A172 (cell line): ENCODE results near the gene SPIN2A. TPM values are rescaled to one million over a fixed set of nuclear protein-coding genes. Genes with fewer than 3 reads are reported as not detected.
"Not testable (repeated sequence)": the region's sequence is repeated elsewhere in the genome, so short reads cannot be mapped to it uniquely, and the experiment has no call there.

Experiments
- DNase-seq: peaks from one replicate; pipeline ENCODE4 v3.0.0-alpha.2; 2015; ENCODE audit warnings: low spot score
- total RNA-seq: library from RNA; depleted of rRNA; stranded (reverse); fragments of >200 nt; shearing (Covaris generic); gene quantifications from 2 replicates; pipeline ENCODE4 v1.2.3, GENCODE V29; 2014; rRNA removed

SPIN2A gene
- total RNA-seq, result 0.16 and 0.57 TPM in 2 replicates

DNA sequence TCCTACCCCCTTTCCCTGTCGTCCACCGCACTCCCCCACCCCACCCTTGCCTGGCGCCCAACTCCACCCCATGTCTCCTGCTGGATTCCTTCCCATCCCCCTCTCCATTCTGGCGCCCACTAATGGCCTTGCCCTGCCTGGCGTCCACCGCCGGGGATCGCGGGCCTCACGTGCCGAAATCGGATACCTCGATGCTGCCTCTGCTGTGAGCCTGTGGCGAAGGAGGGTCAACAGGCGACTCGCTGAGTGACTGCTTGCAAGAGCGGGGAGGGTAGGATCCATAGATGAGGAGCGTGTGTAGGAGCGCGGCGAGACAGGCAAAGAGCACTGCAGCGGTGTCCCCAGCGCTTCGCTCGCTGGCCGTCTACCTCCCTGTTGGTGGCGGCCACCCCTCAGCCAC lies at the start of gene SPIN2A:
SPIN2A (minus strand) TSS at position 325 of the 400 bp plus-strand sequence. CDS start 800 bp downstream, outside the sequence.
- not testable (repeated sequence) for DNase-seq

DNA sequence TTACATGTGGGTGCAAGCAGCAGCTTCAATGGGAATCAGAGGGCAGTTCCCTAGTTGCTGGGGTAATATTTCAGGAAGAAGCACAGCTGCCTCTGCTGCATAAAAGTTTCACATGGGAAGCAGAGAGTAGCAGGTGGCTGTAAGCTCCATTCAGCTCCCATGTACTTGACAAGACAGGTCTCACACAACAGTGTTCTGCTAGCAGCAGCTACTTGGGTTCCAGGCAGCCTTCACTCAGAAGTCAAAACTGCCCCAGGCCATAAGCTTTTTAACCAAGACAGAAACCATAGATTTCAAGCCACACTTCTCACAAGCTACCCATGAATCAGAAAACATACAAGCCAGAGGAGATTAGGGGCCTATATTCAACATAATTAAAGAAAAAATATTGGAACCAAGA lies 41.4 kb upstream of the SPIN2A start:
- no peak for DNase-seq

DNA sequence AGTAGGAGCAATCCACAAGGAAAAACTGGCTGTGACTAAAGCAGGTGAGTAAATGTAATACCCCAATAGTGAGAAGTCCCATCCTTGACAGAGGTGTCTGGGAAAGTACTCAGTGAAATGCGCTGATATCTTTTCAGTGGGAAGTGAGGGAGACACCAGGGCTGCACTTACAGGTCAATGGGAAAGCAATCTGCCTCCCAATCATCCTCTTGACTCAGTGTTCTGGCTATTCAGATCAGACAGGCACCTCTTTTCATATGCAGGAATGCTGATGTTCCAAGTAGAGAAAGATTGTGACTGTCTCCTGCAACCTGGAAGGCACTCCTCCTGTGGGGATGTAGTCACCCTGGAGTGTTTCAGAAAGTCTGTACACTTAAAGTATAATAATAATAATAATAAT lies 39.9 kb upstream of the SPIN2A start:
- no peak for DNase-seq

DNA sequence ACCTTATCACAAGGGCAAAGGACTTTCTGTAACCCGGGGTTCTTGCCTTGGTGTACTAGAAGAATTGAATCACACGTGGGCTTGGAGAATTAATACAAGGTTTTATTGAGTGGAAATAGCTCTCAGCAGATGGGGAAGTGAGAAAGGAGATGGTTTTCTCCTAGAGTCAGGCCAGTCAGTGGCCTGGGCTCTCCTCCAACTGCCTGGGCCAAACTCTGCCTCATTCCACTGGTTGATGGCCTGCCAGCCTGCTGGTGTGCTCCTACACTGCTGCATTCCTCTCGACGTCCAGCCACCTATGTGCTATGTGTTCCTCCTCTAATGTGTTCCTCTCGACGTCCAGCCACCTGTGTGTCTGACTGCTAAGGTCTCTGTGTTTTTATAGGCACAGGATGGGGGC lies 35.3 kb upstream of the SPIN2A start:
- no peak for DNase-seq

DNA sequence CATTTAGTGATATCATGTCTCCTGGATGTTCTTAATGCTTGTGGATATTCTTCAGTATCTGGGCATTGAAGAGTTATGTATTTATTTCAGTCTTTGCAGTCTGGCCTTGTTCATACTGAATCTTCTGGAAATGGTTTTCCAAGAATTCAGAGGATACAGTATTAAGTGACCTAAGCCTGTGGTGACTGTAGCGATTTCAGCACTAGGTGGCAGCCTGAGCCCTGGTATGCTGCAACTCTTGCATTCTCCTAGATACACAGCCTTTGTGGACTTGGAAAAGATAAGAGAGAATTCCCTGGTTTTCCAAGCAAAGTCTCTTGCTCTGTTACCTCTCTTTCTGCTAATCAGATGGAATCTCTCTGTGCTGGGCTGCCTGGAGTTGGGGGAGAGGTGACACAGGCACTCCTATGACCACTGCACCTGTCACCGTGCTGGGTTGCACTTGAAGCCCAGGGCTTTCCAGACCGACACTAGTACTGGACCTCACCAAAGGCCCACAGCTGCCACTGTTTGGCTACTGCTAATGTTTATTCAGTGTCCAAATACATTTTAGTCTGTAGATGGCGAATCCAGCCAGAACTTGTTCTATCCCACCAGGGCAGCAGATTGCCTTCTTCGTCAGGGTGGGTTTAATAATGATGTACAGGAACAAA lies 19.3 kb upstream of the SPIN2A start:
- peak; percentile 12 for DNase-seq

DNA sequence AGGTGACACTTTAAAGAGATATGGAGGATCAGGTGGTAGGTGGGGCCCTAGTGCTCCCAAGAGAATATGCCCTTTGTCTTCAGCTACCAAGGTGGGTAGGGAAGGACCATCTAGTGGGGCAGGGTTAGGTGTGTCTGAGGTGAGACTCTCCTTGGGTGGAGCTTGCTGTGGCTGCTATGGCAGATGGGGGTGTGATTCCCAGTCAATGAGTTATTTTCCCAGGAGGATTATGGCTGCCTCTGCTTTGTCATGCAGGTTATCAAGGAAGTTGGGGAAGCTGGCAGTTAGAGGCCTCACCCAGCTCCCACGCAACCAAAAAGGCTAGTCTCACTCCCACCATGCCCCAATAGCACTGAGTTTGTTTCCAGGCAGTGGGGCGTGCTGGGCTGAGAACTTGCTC lies 18.0 kb upstream of the SPIN2A start:
- DNase-seq, result no peak

DNA sequence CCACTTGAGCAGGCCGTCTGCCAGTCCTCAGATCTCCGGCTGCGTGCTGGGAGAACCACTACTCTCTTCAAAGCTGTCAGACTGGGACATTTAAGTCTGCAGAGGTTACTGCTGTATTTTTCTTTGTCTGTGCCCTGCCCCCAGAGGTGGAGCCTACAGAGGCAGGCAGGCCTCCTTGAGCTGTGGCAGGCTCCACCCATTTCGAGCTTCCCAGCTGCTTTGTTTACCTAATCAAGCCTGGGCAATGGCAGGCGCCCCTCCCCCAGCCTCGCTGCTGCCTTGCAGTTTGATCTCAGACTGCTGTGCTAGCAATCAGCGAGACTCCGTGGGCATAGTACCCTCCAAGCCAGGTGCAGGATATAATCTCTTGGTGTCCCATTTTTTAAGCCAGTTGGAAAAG lies 15.0 kb upstream of the SPIN2A start:
- not testable (repeated sequence) for DNase-seq

DNA sequence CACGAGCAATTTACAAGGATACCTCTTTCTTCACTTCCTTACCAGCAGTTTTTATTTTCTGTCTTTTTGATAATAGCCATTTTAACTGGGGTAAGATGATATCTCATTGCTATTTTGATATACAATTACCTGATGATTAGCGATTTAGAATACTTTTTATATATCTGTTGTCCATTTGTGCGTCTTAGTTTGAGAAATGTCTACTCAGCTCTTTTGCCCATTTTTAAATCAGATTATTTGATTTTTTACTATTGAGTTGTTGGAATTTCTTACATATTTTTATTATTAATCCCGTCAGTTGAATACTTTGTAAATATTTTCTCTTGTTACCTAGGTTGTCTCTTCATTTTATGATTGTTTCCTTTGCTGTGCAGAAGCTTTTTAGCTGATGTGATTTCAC lies 1.5 kb upstream of the SPIN2A start:
- no peak for DNase-seq

DNA sequence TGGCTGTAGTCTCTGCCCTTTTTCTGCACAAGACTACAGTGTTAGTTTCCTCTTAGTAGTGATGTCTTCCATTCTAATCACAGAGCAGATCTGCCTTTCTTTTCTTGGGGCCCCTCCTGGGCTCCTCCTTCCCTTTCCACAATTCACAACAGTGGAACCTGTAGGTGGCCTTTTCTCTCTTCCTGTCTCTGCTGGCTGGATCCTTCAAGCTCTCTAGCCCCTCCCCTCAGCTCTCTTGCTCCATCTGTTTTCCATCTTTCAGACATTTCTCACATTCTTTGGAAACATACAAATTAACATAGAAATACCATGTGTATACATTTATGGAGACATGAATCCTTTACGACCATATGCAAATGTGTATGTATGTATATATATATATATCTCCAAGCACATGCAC lies 304 bp upstream of the SPIN2A start:
- DNase-seq, result no peak

DNA sequence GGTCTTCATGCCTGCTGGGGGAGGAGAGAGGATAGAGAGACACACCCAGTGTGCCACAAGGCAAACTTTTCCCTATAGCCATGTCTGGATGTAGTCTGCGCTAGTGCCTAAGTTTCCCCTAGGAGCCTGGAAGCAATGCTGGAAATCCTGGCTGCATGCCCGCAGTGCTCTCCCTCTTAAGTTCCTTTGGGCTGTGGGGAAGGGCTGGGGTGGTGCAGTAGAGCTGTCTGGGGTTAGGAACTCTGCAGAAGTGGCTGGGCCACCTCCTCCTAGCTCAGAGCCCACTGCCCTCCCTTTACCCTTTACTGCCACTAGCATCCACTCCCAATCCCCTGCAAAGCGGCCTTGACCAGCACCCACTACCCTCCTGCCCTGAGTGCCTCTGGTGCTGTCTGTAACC lies 608 bp downstream of the SPIN2A start:
- DNase-seq, result not testable (repeated sequence)

DNA sequence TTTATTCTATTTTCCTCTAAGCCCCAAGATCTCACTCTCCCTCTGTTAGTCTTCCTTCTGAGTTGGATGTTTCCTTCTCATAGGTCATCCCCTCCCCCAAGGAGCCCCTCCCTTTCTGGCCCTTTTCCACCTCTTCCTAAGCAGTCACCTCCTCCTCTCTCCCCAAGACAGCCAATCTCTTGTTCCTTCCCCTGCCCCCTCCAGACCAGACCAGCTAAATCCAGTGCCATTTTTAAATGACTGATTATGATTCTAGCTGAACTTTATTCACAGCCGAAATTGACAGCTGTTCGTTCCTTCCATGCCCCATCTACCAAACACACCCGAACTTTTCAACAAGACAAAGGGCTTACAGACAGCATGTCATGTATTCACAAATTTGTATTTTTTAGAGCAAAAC lies 1.9 kb downstream of the SPIN2A start:
- DNase-seq, result no peak

DNA sequence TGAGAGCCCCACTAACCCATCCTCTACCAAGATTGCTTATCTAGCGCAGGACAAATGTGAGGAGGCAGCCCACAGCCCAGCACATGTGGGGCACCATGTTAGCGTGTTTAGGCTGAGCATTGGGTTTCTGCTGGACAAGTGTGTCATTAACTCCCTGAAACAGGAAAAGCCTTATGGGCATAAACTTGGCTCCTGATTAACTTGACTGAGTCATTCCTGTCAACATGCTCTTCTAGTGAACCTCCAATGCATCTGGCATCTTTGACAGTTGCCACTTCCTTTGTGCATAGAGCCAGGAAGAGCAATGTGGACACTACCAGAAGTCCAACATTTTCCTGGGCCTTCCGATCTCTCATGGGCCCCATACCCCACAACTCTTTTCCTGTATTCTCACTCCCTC lies 2.5 kb downstream of the SPIN2A start:
- DNase-seq, result no peak

DNA sequence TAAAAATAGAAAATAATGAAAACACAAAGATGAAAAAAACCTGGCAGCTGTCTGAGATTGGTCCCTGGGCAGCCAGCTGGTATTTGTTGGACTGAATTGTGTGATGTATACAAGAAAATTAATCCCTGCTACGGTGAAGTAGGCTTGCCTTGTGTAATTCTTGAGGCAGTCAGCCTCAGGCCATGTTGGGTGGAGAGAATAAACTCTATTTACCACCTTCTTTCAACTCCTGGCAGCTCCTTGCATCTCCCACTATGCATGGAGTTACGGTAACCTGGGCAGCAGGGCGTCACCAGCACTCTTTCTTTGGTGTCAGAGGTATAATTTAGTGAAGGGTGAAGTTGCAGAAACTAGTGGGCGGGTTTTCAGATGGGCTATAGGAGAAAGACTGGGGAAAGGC lies 3.5 kb downstream of the SPIN2A start:
- DNase-seq, result no peak

DNA sequence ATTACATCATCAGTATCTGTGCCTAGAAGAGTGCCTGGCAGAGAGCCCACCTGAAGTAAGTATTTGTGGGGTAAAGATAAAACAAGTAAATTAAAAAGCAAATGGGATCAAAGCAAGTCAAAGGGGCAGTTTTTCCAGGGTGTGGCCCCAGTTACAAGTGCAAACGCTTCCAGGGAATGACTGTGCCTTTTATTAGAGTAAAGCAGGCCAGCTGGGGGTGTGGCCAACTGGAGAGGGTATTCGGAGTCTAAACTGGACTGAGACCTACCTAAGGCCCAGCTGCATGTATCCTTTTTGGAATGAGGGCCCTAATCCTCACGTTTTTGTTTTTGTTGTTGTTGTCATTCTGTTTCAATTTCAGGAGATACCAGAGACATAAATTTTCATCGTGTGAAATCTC lies 3.9 kb downstream of the SPIN2A start:
- not testable (repeated sequence) for DNase-seq

DNA sequence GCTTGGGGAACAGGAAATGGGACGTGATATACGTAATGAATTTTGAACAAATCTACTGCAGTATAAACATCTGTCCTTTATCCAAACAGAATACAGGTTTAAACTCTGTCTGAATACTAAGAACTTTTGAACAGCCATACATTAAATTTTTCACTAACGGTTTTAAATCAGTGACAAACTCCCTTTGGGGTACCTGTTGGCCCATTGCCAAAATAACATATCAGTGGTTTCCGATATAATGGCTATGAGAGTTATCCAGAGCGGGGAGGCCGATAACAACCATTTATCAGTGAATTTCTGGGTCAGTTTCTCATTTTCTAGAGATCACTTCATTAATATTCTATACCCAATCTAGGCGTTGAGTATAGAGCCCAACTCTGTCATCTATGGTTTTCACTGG lies 5.2 kb downstream of the SPIN2A start:
- no peak for DNase-seq

DNA sequence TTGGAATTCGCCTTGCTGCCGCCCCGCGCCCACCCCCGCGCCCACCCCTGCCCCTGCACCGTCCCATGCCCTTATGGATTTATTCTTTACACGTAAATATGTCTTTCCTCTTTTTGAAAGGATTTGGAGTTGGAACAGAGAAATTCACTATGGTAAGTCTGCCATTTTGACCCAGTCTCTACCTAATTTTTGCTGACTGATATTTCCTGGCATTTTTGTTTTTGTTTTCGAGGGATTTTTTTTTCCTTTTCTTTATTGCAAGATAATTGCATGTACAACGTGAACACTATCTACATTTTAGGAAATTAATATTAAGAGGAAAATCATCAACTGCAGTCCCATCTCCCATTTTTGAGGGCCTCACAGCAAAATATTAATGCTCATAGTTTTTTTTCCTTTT lies 15.4 kb downstream of the SPIN2A start:
- DNase-seq, result no peak

DNA sequence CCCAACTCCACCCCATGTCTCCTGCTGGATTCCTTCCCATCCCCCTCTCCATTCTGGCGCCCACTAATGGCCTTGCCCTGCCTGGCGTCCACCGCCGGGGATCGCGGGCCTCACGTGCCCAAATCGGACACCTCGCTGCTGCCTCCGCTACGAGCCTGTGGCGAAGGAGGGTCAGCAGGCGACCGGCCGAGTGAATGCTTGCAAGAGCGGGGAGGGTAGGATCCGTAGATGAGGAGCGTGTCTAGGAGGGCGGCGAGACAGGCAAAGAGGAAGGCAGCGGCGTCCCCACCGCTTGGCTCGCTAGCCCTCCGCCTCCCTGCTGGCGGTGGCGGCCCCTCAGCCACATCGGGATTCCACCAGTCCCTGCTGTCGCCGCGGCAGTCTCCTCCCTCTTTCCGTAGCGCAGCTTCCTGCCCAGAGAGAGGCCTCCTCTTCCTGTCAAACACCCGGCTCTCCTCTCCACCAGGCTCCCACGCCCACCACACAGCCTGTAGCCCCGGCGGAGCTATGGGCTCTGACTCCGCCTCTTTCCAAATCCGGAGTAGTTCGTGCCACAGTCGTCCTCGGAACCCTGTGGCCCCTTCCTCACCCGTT lies 15.9 kb downstream of the SPIN2A start, which contains the start of gene SPIN2B:
SPIN2B (minus strand) TSS at position 387 of the 594 bp plus-strand sequence.
- peak; percentile 84 for DNase-seq

DNA sequence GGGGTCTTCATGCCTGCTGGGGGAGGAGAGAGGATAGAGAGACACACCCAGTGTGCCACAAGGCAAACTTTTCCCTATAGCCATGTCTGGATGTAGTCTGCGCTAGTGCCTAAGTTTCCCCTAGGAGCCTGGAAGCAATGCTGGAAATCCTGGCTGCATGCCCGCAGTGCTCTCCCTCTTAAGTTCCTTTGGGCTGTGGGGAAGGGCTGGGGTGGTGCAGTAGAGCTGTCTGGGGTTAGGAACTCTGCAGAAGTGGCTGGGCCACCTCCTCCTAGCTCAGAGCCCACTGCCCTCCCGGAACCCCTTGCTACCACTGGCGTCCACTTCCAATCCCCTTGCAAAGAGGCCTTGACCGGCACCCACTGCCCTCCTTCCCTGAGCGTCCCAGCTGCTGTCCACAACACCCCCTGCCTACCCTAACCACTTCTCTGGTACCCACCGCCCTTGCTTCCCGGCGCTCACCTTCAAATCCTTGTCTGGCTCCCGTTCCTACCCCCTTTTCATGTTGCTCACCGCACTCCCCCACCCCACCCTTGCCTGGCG lies 16.5 kb downstream of the SPIN2A start:
- DNase-seq, result not testable (repeated sequence)

DNA sequence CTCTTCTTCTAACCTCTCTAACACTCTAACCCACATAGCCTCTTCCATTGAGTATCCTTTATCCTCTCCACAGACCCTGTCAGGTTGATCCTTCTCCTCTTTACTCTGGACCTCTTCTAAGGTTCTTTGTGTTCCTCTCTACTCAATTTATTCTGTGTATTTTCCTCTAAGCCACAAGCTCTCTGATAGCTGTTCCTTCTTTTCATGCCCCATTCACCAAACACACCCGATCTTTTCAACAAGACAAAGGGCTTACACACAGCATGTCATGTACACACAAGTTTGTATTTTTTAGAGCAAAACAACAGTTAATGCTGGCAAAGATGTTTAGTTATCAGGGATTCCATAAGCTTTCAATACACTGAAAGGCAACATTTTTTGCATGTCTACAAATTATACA lies 17.8 kb downstream of the SPIN2A start:
- no peak for DNase-seq

DNA sequence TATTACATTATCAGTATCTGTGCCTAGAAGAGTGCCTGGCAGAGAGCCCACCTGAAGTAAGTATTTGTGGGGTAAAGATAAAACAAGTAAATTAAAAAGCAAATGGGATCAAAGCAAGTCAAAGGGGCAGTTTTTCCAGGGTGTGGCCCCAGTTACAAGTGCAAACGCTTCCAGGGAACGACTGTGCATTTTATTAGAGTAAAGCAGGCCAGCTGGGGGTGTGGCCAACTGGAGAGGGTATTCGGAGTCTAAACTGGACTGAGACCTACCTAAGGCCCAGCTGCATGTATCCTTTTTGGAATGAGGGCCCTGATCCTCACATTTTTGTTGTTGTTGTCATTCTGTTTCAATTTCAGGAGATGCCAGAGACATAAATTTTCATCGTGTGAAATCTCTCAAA lies 19.6 kb downstream of the SPIN2A start:
- not testable (repeated sequence) for DNase-seq

DNA sequence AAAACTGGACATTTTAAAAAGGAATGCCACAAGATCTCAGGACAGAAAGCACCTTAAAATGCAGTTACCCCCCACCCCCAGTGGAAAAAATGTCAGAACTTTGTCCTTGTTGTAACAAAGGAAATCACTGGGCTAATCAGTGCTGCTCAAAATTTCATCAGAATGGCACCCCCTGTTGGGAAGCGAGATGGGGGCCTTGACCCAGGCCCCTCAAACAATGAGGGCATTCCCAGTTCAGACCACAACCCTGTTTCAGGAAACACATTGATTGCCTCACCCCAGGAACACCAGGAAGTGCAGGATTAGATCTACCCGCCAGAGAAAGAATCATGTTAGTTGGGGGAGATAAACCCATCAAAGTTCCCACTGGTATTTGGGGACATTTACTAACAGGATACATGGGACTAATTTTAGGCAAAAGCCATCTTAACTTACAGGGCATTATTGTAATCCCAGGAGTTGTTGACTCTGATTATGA lies 32.2 kb downstream of the SPIN2A start:
- DNase-seq, result no peak

DNA sequence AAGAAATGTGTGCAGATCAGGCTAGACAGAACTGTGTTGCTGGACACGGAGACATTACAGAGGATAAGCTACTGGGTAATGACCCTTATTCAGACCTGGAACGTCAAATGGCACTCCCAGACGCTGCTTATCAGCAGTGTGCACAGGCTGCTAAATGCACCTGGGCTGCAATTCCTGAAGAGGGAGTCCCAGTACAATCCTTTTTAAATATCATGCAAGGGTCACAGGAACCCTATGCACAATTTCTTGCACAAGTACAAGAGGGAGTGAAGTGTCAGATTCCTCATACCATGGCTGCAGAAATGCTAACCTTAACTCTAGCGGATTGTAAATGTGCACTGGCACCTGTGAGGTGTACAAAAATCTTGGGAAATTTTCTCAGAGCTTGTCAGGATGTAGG lies 32.8 kb downstream of the SPIN2A start:
- DNase-seq, result no peak

DNA sequence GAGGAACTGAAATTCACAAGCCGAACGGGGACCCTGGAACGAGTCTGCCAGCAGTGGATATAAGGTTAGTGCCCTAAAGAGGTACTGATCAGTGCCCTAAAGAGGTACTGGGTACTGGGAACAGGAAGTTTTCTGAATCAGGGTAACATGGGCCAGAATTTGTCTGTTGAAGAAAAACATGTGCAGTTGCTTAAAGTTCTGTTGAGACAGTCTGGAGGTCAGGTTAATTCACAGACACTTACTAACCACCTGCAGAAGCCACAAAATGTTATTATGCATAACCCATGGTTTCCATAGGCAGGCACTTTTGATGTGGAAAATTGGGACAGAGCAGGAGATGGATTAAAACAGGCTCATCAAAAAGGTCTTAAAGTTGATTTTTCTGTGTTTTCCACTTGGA lies 33.7 kb downstream of the SPIN2A start:
- no peak for DNase-seq
